Psoas muscle (tissue), 8 donors: ENCODE results near the gene RGL3. TPM values are rescaled to one million over a fixed set of nuclear protein-coding genes. Genes with fewer than 3 reads are reported as not detected.

Source experiments
- ATAC-seq, 4 donors: fragments of 200-7000 bp; cut with Tn5 transposase; one replicate each; pipeline ENCODE4 v1.9.1; 2020; ENCODE audit warnings: moderate library complexity in 3 of 4, mild to moderate bottlenecking in 2 of 4
- DNase-seq, 2 donors: peaks; one replicate each; pipeline ENCODE4 v3.0.0-alpha.2; 2020
- H3K27ac ChIP-seq: fragments of 200-600 bp; one replicate; pipeline ENCODE4 v1.8.0; 2022
- H3K27me3 ChIP-seq, 3 donors: fragments of 200-600 bp in 1 of 3; one replicate each; pipeline versions ENCODE4 v1.6.1 to v1.8.0; 2013 to 2022; ENCODE audit warnings: low read length in 2 of 3, mild to moderate bottlenecking in 2 of 3, moderate library complexity in 1 of 3; ENCODE audit not compliant: insufficient read depth in 3 of 3
- H3K36me3 ChIP-seq, 2 donors: fragments of 200-600 bp in 1 of 2; one replicate each; pipeline versions ENCODE4 v1.6.1 to v1.8.0; 2013 to 2022; ENCODE audit warnings: low read depth in 1 of 2, mild to moderate bottlenecking in 1 of 2, moderate library complexity in 1 of 2; ENCODE audit not compliant: insufficient read depth in 1 of 2
- H3K4me1 ChIP-seq: fragments of 200-600 bp; one replicate; pipeline ENCODE4 v1.8.0; 2022
- H3K4me3 ChIP-seq: fragments of 200-600 bp; one replicate; pipeline ENCODE4 v1.8.0; 2022; ENCODE audit warnings: mild to moderate bottlenecking
- H3K9me3 ChIP-seq: fragments of 200-600 bp; one replicate; pipeline ENCODE4 v1.8.0; 2022
- CTCF ChIP-seq: fragments of 200-600 bp; IDR thresholded peaks from one replicate; pipeline ENCODE4 v1.8.0; 2022; ENCODE audit warnings: antibody characterized with exemption
- WGBS, 3 donors: extraction: QIAGEN DNeasy Blood & Tissue Kit; methylation state at CpG; one replicate each; pipeline versions ENCODE4 v1.1.6 to v1.1.7; 2013; 5-methylcytosine and 5-hydroxymethylcytosine counted together
- intact Hi-C, 2 donors: fragments of 100-400 bp; cut with DNase I; formaldehyde crosslinking; loops; one replicate each; pipeline versions ENCODE4 v1.11.0 to v1.14.2; 2022
- polyA plus RNA-seq, 3 donors: library from polyadenylated mRNA; stranded (reverse); fragments of 200-250 nt; gene quantifications; one replicate each; pipeline ENCODE4 v1.2.3, GENCODE V29; 2013
- total RNA-seq, 4 donors: library from RNA; stranded (reverse); fragmentation: NEBNext Ultra II Directional in 2 of 4; extraction: Animal tissue kit (Norgen Biotek cat#: 25700) in 2 of 4; gene quantifications; one replicate each; pipeline versions ENCODE4 v1.2.1 to v1.2.4, GENCODE V29; 2021 to 2023
- donor health status: healthy with polysubstance abuse.
- donor health status: DM: no; HTN: no; CAD: no; lungs with moderate emphysema.
- donor health status: Bipolar disorder and iron deficiency.
- donor health status: healthy.
- donor health status: DM: yes; HTN: yes; CAD: no.
- donor health status: DM: no; HTN: no; CAD: no.
- donor health status: DM: no; HTN: no; CAD: no.
- donor health status: DM: yes; HTN: yes; CAD: no.

RGL3 gene
- total and polyA plus RNA-seq, 7 donors, result 1.2 to 6.4 (median 2.2) TPM

GRCh38 chr19:11346104-11346940, 72.8 kb downstream of the RGL3 start, which contains the start of the genes CCDC159 and TMEM205:
Gene CCDC159, plus strand, starts transcription at chr19:11346519. Its CDS starts 88 bp downstream, at chr19:11346607.
Gene TMEM205, minus strand, starts transcription at chr19:11346268. Its CDS starts 649 bp downstream, at chr19:11345619.
- ATAC-seq, result peak; percentile 96 to 97 (median 96)
- intact Hi-C loops, result no loop called here

DNA sequence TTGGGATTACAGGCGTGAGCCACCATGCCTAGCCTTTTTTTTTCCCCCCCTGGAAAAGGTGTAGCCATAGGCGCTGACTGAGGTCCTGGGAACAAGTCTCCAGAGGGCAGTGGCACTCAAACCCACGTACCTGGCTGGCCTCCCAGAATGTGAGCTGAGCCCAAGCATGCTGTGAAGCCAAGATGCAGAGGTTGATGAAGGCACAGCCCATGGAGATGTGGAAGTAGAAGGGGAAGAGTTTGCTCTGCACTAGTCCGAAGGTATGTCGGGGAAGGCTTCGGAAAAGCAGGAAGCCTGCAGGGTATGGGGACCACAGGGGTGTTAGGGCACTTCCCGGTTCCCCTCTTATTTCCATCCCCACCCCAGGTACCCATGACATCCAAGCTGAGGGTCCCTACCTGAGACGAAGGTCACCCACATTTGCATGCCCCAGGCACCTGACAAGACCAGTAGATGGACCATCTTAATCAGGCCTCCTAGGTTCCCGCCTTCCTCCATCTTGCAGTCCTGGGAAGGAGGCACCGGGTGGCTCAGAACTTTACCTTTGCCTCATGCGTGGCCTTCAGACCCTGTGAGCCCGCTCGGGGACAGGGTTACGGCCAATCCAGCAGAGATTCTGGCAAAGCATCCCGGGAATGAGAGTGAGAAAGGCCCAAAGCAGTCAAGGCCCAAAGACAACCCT, 73.9 kb downstream of the RGL3 start:
- ATAC-seq (no peak), DNase-seq (no peak)
- peak overlapping the region; percentile 76 for H3K27ac ChIP-seq
- H3K4me1 ChIP-seq, result peaks cover 14% of the 10 kb centered on the region
- intact Hi-C loops, result no loop called here
- H3K4me3 ChIP-seq, result peak overlapping the region; percentile 87
- H3K9me3 ChIP-seq, result no peaks in the 10 kb centered on the region
- no peak for TF ChIP-seq CTCF
- 41 to 47% (median 43%) methylated on average over 15 of the region's 15 CpGs for WGBS, 3 donors
- peaks cover 0 to 22% of the 10 kb centered on the region in 2 donors for H3K36me3 ChIP-seq
- H3K27me3 ChIP-seq, result no peaks in the 10 kb centered on the region

More at GRCh38 chr19:11346104-11346940, 72.8 kb downstream of the RGL3 start, which contains the start of the genes CCDC159 and TMEM205:
- peaks cover 0 to 21% of the 10 kb centered on the region in 2 donors for H3K36me3 ChIP-seq
- peaks cover 14% of the 10 kb centered on the region for H3K4me1 ChIP-seq
- no peaks in the 10 kb centered on the region for H3K9me3 ChIP-seq
- TF ChIP-seq CTCF, result no peak
- 0% methylated on average over 50 of the region's 50 CpGs for WGBS, 3 donors
- peak; percentile 98 to 99 for DNase-seq
- H3K27ac ChIP-seq, result peak within 1 kb of the TSS; percentile 76
- H3K27me3 ChIP-seq, result no peaks in the 10 kb centered on the region
- peak within 1 kb of the TSS; percentile 87 for H3K4me3 ChIP-seq

Other genes with a start within 250 kb of the RGL3 start
- gene KANK2, start 221.8 kb downstream of the RGL3 start, total RNA-seq, result 100 to 1,000 TPM in 1 of 4 donors, 10 to 100 TPM in 3; 44.0 to 103 (median 68.0) TPM
- gene KANK2, start 221.8 kb downstream of the RGL3 start, polyA plus RNA-seq, result 10 to 100 TPM; 23.7 to 29.9 (median 25.8) TPM
- gene ANGPTL8, start 179.7 kb downstream of the RGL3 start, total RNA-seq, result under 1 TPM in 2 of 4 donors, not detected in 2; 0.48 to 0.49 TPM
- gene ANGPTL8, start 179.7 kb downstream of the RGL3 start, polyA plus RNA-seq, result 10 to 100 TPM in 1 of 3 donors, under 1 TPM in 2; 0.08 to 14.6 (median 0.15) TPM
- 10 to 100 TPM; 14.5 to 27.1 (median 17.8) TPM for gene DOCK6, start 156.8 kb downstream of the RGL3 start, total RNA-seq
- 10 to 100 TPM in 2 of 3 donors, 1 to 10 TPM in 1; 8.7 to 16.0 (median 11.4) TPM for gene DOCK6, start 156.8 kb downstream of the RGL3 start, polyA plus RNA-seq
- not detected for gene TSPAN16, start 123.2 kb downstream of the RGL3 start, total RNA-seq
- gene TSPAN16, start 123.2 kb downstream of the RGL3 start, polyA plus RNA-seq, result not detected
- gene RAB3D, start 79.7 kb downstream of the RGL3 start, total RNA-seq, result 1 to 10 TPM; 4.0 to 5.6 (median 4.3) TPM
- gene RAB3D, start 79.7 kb downstream of the RGL3 start, polyA plus RNA-seq, result 1 to 10 TPM; 1.1 to 1.6 (median 1.4) TPM
- gene TMEM205, start 73.0 kb downstream of the RGL3 start, total RNA-seq, result 10 to 100 TPM; 65.9 to 81.6 (median 70.5) TPM
- 10 to 100 TPM; 63.0 to 95.1 (median 90.4) TPM for gene TMEM205, start 73.0 kb downstream of the RGL3 start, polyA plus RNA-seq
- 1 to 10 TPM; 2.4 to 9.2 (median 4.9) TPM for gene CCDC159, start 72.8 kb downstream of the RGL3 start, total RNA-seq
- gene CCDC159, start 72.8 kb downstream of the RGL3 start, polyA plus RNA-seq, result 1 to 10 TPM; 2.7 to 5.9 (median 5.3) TPM
- 10 to 100 TPM; 14.1 to 33.6 (median 21.5) TPM for gene PLPPR2, start 63.9 kb downstream of the RGL3 start, total RNA-seq
- gene PLPPR2, start 63.9 kb downstream of the RGL3 start, polyA plus RNA-seq, result 10 to 100 TPM in 2 of 3 donors, 1 to 10 TPM in 1; 4.3 to 30.9 (median 20.8) TPM
- gene SWSAP1, start 44.6 kb downstream of the RGL3 start, total RNA-seq, result 1 to 10 TPM; 1.1 to 1.7 (median 1.4) TPM
- gene SWSAP1, start 44.6 kb downstream of the RGL3 start, polyA plus RNA-seq, result 1 to 10 TPM; 2.1 to 3.9 (median 2.3) TPM
- gene EPOR, start 35.0 kb downstream of the RGL3 start, total RNA-seq, result 1 to 10 TPM; 1.0 to 2.1 (median 1.7) TPM
- gene EPOR, start 35.0 kb downstream of the RGL3 start, polyA plus RNA-seq, result 1 to 10 TPM; 1.7 to 2.1 (median 2.1) TPM
- gene ODAD3, start 15.8 kb upstream of the RGL3 start, total RNA-seq, result under 1 TPM in 2 of 4 donors, not detected in 2; 0.13 to 0.17 TPM
- under 1 TPM; 0.09 to 0.87 (median 0.20) TPM for gene ODAD3, start 15.8 kb upstream of the RGL3 start, polyA plus RNA-seq
- gene PRKCSH, start 16.3 kb upstream of the RGL3 start, total RNA-seq, result 10 to 100 TPM; 60.9 to 98.4 (median 74.6) TPM
- gene PRKCSH, start 16.3 kb upstream of the RGL3 start, polyA plus RNA-seq, result 10 to 100 TPM; 48.5 to 59.7 (median 59.7) TPM
- not detected for gene ELAVL3, start 61.7 kb upstream of the RGL3 start, total RNA-seq
- under 1 TPM in 1 of 3 donors, not detected in 2; 0.03 TPM for gene ELAVL3, start 61.7 kb upstream of the RGL3 start, polyA plus RNA-seq
- gene ZNF653, start 86.5 kb upstream of the RGL3 start, total RNA-seq, result 10 to 100 TPM in 1 of 4 donors, 1 to 10 TPM in 3; 5.7 to 11.5 (median 7.3) TPM
- 1 to 10 TPM; 4.0 to 6.5 (median 5.3) TPM for gene ZNF653, start 86.5 kb upstream of the RGL3 start, polyA plus RNA-seq
- 100 to 1,000 TPM in 2 of 4 donors, 10 to 100 TPM in 2; 84.3 to 113 (median 101) TPM for gene ECSIT, start 109.8 kb upstream of the RGL3 start, total RNA-seq
- gene ECSIT, start 109.8 kb upstream of the RGL3 start, polyA plus RNA-seq, result 100 to 1,000 TPM; 136 to 196 (median 162) TPM
- gene CNN1, start 119.5 kb upstream of the RGL3 start, total RNA-seq, result 10 to 100 TPM in 1 of 4 donors, 1 to 10 TPM in 3; 1.9 to 11.9 (median 5.6) TPM
- gene CNN1, start 119.5 kb upstream of the RGL3 start, polyA plus RNA-seq, result 10 to 100 TPM in 1 of 3 donors, 1 to 10 TPM in 2; 4.4 to 11.0 (median 5.7) TPM
- 10 to 100 TPM; 24.3 to 47.3 (median 33.2) TPM for gene ELOF1, start 139.9 kb upstream of the RGL3 start, total RNA-seq
- 10 to 100 TPM; 64.6 to 82.5 (median 72.2) TPM for gene ELOF1, start 139.9 kb upstream of the RGL3 start, polyA plus RNA-seq
- gene ACP5, start 158.3 kb upstream of the RGL3 start, total RNA-seq, result 1 to 10 TPM; 1.3 to 2.7 (median 1.9) TPM
- under 1 TPM; 0.44 to 0.78 (median 0.62) TPM for gene ACP5, start 158.3 kb upstream of the RGL3 start, polyA plus RNA-seq
- gene ZNF627, start 178.2 kb upstream of the RGL3 start, total RNA-seq, result 1 to 10 TPM; 2.9 to 5.6 (median 4.5) TPM
- gene ZNF627, start 178.2 kb upstream of the RGL3 start, polyA plus RNA-seq, result 1 to 10 TPM; 2.6 to 4.3 (median 2.9) TPM